ENCODE results near the gene ZIM2. TPM values are rescaled to one million over a fixed set of nuclear protein-coding genes. Genes with fewer than 3 reads are reported as not detected.

ZIM2 gene
- total RNA-seq, 1 donor, result not detected

GRCh38 chr19:56838909-56839651 lies 1.4 kb downstream of the ZIM2 start:
- no peak for DNase-seq (ENCODE audit: low read depth)
- no peak for TF ChIP-seq CTCF (IDR thresholded peaks at IDR 0.05; ENCODE audit: insufficient read depth, low read length)
- no peak overlapping the region for H3K4me3 ChIP-seq (ENCODE audit: low read depth, low read length)

GRCh38 chr19:56838024-56838908 lies 2.3 kb downstream of the ZIM2 start:
- DNase-seq (ENCODE audit: low read depth), result no peak
- TF ChIP-seq CTCF (IDR thresholded peaks at IDR 0.05; ENCODE audit: insufficient read depth, low read length), result no peak
- H3K4me3 ChIP-seq (ENCODE audit: low read depth, low read length), result no peak overlapping the region

GRCh38 chr19:56837492-56838023 lies 3.0 kb downstream of the ZIM2 start:
- TF ChIP-seq CTCF (IDR thresholded peaks at IDR 0.05; ENCODE audit: insufficient read depth, low read length), result no peak
- DNase-seq (ENCODE audit: low read depth), result no peak
- no peak overlapping the region for H3K4me3 ChIP-seq (ENCODE audit: low read depth, low read length)

- no peak for DNase-seq (ENCODE audit: low read depth)
- no peak for TF ChIP-seq CTCF (IDR thresholded peaks at IDR 0.05; ENCODE audit: insufficient read depth, low read length)
- no peak overlapping the region for H3K4me3 ChIP-seq (ENCODE audit: low read depth, low read length)
Measured at GRCh38 chr19:56837004-56837403, 3.5 kb downstream of the ZIM2 start.

- H3K4me3 ChIP-seq (ENCODE audit: low read depth, low read length), result no peak overlapping the region
- no peak for TF ChIP-seq CTCF (IDR thresholded peaks at IDR 0.05; ENCODE audit: insufficient read depth, low read length)
- DNase-seq (ENCODE audit: low read depth), result no peak
Measured at GRCh38 chr19:56836059-56836458, 4.5 kb downstream of the ZIM2 start.

- TF ChIP-seq CTCF (IDR thresholded peaks at IDR 0.05; ENCODE audit: insufficient read depth, low read length), result no peak
- no peak overlapping the region for H3K4me3 ChIP-seq (ENCODE audit: low read depth, low read length)
- no peak for DNase-seq (ENCODE audit: low read depth)
Measured at GRCh38 chr19:56835401-56835800, 5.1 kb downstream of the ZIM2 start.

All from fibroblast of the aortic adventitia (primary cell).